GM19455 (cell line): ENCODE data around the gene ZMYND10.
"Not testable (repeated sequence)": the region's sequence is repeated elsewhere in the genome, so short reads cannot be mapped to it uniquely, and the experiment has no call there.

ENCODE experiments used
- ATAC-seq: cut with Tn5 transposase; IDR thresholded peaks from one replicate; pipeline ENCODE4 v1.9.1; 2021; ENCODE audit not compliant: unreplicated experiment

The ZMYND10 gene

GRCh38 chr3:50312041-50312440 is 33.5 kb downstream of the ZMYND10 start:
- ATAC-seq = not testable (repeated sequence)

GRCh38 chr3:50304601-50305000 is 40.9 kb downstream of the ZMYND10 start:
- ATAC-seq = no peak

- no peak for ATAC-seq
Observed at GRCh38 chr3:50303013-50303815, 42.3 kb downstream of the ZMYND10 start, which contains the start of gene HYAL1. Gene HYAL1 (minus strand): TSS chr3:50303574. CDS start chr3:50302956, 618 bp downstream.

- ATAC-seq = no peak
Observed at GRCh38 chr3:50302095-50303012, 43.2 kb downstream of the ZMYND10 start.

GRCh38 chr3:50300681-50301254 is 44.8 kb downstream of the ZMYND10 start:
- ATAC-seq = no peak

GRCh38 chr3:50299929-50300680 is 45.4 kb downstream of the ZMYND10 start:
- ATAC-seq = no peak

- no peak for ATAC-seq
Observed at GRCh38 chr3:50299638-50299928, 45.9 kb downstream of the ZMYND10 start.

GRCh38 chr3:50298836-50299637 is 46.5 kb downstream of the ZMYND10 start, which contains the start of the genes HYAL3 and NAA80:
Gene HYAL3 (minus strand): TSS chr3:50299405. CDS start chr3:50295602, 3,803 bp downstream.
Gene NAA80 (minus strand): TSS chr3:50299405. CDS start chr3:50297463, 1,942 bp downstream.
- peak; percentile 82 for ATAC-seq

- no peak for ATAC-seq
Observed at GRCh38 chr3:50297896-50298725, 47.4 kb downstream of the ZMYND10 start.

- no peak for ATAC-seq
Observed at GRCh38 chr3:50297384-50297775, 48.2 kb downstream of the ZMYND10 start.

- ATAC-seq = no peak
Observed at GRCh38 chr3:50296721-50297383, 48.7 kb downstream of the ZMYND10 start.

GRCh38 chr3:50295553-50296431 is 49.7 kb downstream of the ZMYND10 start:
- no peak for ATAC-seq

GRCh38 chr3:50294492-50295403 is 50.8 kb downstream of the ZMYND10 start:
- ATAC-seq = no peak

- ATAC-seq = no peak
Observed at GRCh38 chr3:50294089-50294488, 51.4 kb downstream of the ZMYND10 start.

GRCh38 chr3:50293079-50293801 is 52.3 kb downstream of the ZMYND10 start:
- no peak for ATAC-seq
